Keratinocyte (primary cell): ENCODE data around the gene FAM204A. TPM values are rescaled to one million over a fixed set of nuclear protein-coding genes. Genes with fewer than 3 reads are reported as not detected.

Experiments
- DNase-seq: peaks from one replicate; pipeline ENCODE4 v3.0.0-alpha.2; 2011; ENCODE audit warnings: low read depth, missing footprints, low spot score
- FAIRE-seq: peaks from 2 replicates; lab custom pipeline; 2011; peaks lifted over from hg19 to GRCh38; lab: Jason Lieb, UNC
- H2AFZ ChIP-seq: 2 replicates; pipeline ENCODE4 v1.6.0; 2012; ENCODE audit warnings: low read length, control low read depth, inconsistent platforms; ENCODE audit not compliant: control insufficient read depth
- H3K27ac ChIP-seq: 2 replicates; pipeline ENCODE4 v1.5.1; 2011; ENCODE audit warnings: low read length; ENCODE audit not compliant: control insufficient read depth, insufficient read depth
- H3K27me3 ChIP-seq: 3 replicates; pipeline ENCODE4 v1.6.0; 2011; ENCODE audit warnings: low read length; ENCODE audit not compliant: control insufficient read depth, insufficient read depth; ENCODE audit errors: extremely low read depth
- H3K36me3 ChIP-seq, 2 experiments: 2 replicates in 1 of 2; 3 replicates in 1 of 2; pipeline ENCODE4 v1.5.1; 2011; ENCODE audit warnings: low read length in 2 of 2, mild to moderate bottlenecking in 1 of 2; ENCODE audit not compliant: control insufficient read depth in 2 of 2, insufficient read depth in 2 of 2; ENCODE audit errors: extremely low read depth in 1 of 2
- H3K4me1 ChIP-seq: 3 replicates; pipeline ENCODE4 v1.5.1; 2011; ENCODE audit warnings: low read length; ENCODE audit not compliant: control insufficient read depth, insufficient read depth; ENCODE audit errors: extremely low read depth
- H3K4me2 ChIP-seq: 3 replicates; pipeline ENCODE4 v1.6.0; 2011; ENCODE audit warnings: low read depth, low read length; ENCODE audit not compliant: control insufficient read depth, insufficient read depth; ENCODE audit errors: extremely low read depth
- H3K4me3 ChIP-seq, 3 experiments: fragments of 200-600 bp in 1 of 3; sonication (generic) in 1 of 3; 2 replicates in 2 of 3; 3 replicates in 1 of 3; pipeline ENCODE4 v1.5.1; 2011 to 2016; ENCODE audit warnings: low read length in 3 of 3, mild to moderate bottlenecking in 3 of 3, control low read depth in 2 of 3, inconsistent platforms in 1 of 3, low read depth in 1 of 3, mixed read lengths in 1 of 3, mixed run types in 1 of 3, moderate library complexity in 1 of 3; ENCODE audit not compliant: control insufficient read depth in 2 of 3, insufficient read depth in 2 of 3; ENCODE audit errors: extremely low read depth in 1 of 3
- H3K79me2 ChIP-seq: 2 replicates; pipeline ENCODE4 v1.6.0; 2012; ENCODE audit warnings: low read length; ENCODE audit not compliant: control insufficient read depth, insufficient read depth
- H3K9ac ChIP-seq: 3 replicates; pipeline ENCODE4 v1.6.0; 2011; ENCODE audit warnings: low read length; ENCODE audit not compliant: control insufficient read depth, insufficient read depth; ENCODE audit errors: extremely low read depth
- H3K9me1 ChIP-seq: 3 replicates; pipeline ENCODE4 v1.6.0; 2011; ENCODE audit warnings: low read length; ENCODE audit not compliant: control insufficient read depth, insufficient read depth; ENCODE audit errors: extremely low read depth
- H3K9me3 ChIP-seq: 2 replicates; pipeline ENCODE4 v1.5.1; 2012; ENCODE audit warnings: low read depth, low read length; ENCODE audit not compliant: control insufficient read depth
- H4K20me1 ChIP-seq: 3 replicates; pipeline ENCODE4 v1.6.0; 2011; ENCODE audit warnings: low read length; ENCODE audit not compliant: control insufficient read depth, insufficient read depth; ENCODE audit errors: extremely low read depth
- EZH2 ChIP-seq: IDR thresholded peaks from one replicate; pipeline ENCODE4 v1.6.1; 2012; ENCODE audit warnings: inconsistent platforms, mild to moderate bottlenecking, low read length, moderate library complexity
- dilution Hi-C: fragments of 300-500 bp; cut with MboI; formaldehyde crosslinking; loops from one replicate; pipeline ENCODE4 v1.7.0; 2020; ENCODE audit warnings: low sequenced_read_pairs; ENCODE audit not compliant: extremely low pct_ligation_motif_present
- polyA plus RNA-seq, 5 experiments: library from polyadenylated mRNA; depleted of rRNA in 3 of 5; stranded (reverse) in 3 of 5; stranded (forward) in 1 of 5; unstranded in 1 of 5; fragments of >200 nt; gene quantifications; 1 replicate in 1 of 5; 2 replicates in 3 of 5; 3 replicates in 1 of 5; pipeline versions ENCODE4 v1.2.1 to v1.2.3, GENCODE V29; 2011 to 2012; ENCODE audit warnings: missing spikeins in 2 of 5, low read depth in 1 of 5, low replicate concordance in 1 of 5
- TF ChIP-seq, protein P1 (sequence below), 3 experiments: IDR thresholded peaks in 1 of 3; conservative IDR thresholded peaks in 1 of 3; optimal IDR thresholded peaks in 1 of 3; 2 replicates in 2 of 3; 3 replicates in 1 of 3; pipeline versions ENCODE3 to v1.5.1; 2011; ENCODE audit warnings: low read length in 3 of 3, mild to moderate bottlenecking in 3 of 3, moderate library complexity in 2 of 3, control low read depth in 1 of 3, inconsistent platforms in 1 of 3; ENCODE audit not compliant: insufficient read depth in 2 of 3; ENCODE audit errors: extremely low read depth in 1 of 3

Gene FAM204A
- polyA plus RNA-seq, 1 donor (not counting 4 experiments of a cell fraction or from before 2014, with no cell fraction given): 38.6 TPM

DNA sequence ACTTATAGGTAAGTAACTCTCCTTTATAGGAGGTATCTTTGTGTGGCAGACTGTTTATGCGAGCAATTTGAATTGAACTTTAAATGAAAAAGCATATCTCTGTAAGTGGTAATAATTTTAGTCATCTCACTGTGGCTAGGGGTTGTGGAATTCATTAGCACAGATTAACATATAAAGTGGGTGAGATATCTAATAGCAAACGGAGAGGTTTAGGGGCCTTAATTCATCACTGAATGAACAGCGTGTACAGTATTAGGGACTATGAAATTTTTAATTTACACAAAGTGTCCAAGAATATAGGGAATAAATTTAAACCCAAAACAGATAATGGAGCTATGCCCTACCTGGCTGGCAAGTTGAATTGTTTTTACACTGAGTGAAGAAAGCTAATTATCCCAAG is 15.7 kb upstream of the FAM204A start:
- Histone ChIP-seq H3K27me3 (no peaks in the 10 kb centered on the region), H3K36me3 (no peaks in the 10 kb centered on the region), H3K9me3 (no peaks in the 10 kb centered on the region), H3K9ac (no peak overlapping the region), H3K4me3 (no peak overlapping the region), H3K4me1 (no peaks in the 10 kb centered on the region), H2AFZ (no peak overlapping the region), H3K4me2 (no peak overlapping the region), H3K27ac (no peak overlapping the region), H3K9me1 (no peaks in the 10 kb centered on the region), H3K79me2 (no peaks in the 10 kb centered on the region), H4K20me1 (no peaks in the 10 kb centered on the region)
- FAIRE-seq (no peak), DNase-seq (no peak)
- TF ChIP-seq, protein P1, sequence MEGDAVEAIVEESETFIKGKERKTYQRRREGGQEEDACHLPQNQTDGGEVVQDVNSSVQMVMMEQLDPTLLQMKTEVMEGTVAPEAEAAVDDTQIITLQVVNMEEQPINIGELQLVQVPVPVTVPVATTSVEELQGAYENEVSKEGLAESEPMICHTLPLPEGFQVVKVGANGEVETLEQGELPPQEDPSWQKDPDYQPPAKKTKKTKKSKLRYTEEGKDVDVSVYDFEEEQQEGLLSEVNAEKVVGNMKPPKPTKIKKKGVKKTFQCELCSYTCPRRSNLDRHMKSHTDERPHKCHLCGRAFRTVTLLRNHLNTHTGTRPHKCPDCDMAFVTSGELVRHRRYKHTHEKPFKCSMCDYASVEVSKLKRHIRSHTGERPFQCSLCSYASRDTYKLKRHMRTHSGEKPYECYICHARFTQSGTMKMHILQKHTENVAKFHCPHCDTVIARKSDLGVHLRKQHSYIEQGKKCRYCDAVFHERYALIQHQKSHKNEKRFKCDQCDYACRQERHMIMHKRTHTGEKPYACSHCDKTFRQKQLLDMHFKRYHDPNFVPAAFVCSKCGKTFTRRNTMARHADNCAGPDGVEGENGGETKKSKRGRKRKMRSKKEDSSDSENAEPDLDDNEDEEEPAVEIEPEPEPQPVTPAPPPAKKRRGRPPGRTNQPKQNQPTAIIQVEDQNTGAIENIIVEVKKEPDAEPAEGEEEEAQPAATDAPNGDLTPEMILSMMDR (optimal IDR thresholded peaks at IDR 0.05 in 1 of 3, IDR thresholded peaks at IDR 0.05 in 1 of 3, conservative IDR thresholded peaks at IDR 0.05 in 1 of 3; ENCODE audit: extremely low read depth in 1 of 3, insufficient read depth in 2 of 3, low read length in 3 of 3): no peak
- TF ChIP-seq EZH2: no peak
- dilution Hi-C loops: no loop called here

DNA sequence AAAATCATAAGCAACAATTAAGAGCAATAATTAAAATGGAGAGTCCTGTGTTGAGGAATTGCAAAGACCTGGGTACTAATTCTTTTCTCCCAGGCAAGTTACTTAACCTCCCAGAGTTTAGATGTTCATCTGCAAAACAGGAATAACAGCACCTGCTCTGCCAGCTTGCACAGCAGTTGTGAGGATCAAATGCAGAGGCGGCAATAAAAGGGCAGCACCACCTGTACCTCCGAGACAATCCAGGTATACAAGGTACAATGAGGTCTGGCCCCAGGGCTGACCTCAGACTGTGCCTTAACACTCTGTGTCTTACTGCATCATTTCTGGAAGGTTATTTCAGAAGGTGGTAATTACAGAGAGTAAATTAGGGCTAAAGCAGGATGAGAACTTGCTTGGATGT is 14.5 kb upstream of the FAM204A start:
- H3K4me3 ChIP-seq: no peak overlapping the region

More for the DNA sequence above, 14.5 kb upstream of the FAM204A start:
- dilution Hi-C loops: no loop called here
- DNase-seq (no peak), FAIRE-seq (no peak)
- no peaks in the 10 kb centered on the region for H3K27me3 ChIP-seq
- H3K9me1 ChIP-seq: no peaks in the 10 kb centered on the region
- no peak overlapping the region for H2AFZ ChIP-seq
- no peak overlapping the region for H3K4me2 ChIP-seq
- H3K9ac ChIP-seq: no peak overlapping the region
- H3K27ac ChIP-seq: no peak overlapping the region
- no peaks in the 10 kb centered on the region for H3K4me1 ChIP-seq
- H3K36me3 ChIP-seq: no peaks in the 10 kb centered on the region
- H3K9me3 ChIP-seq: no peaks in the 10 kb centered on the region
- no peak for TF ChIP-seq EZH2
- TF ChIP-seq, protein P1 (optimal IDR thresholded peaks at IDR 0.05 in 1 of 3, IDR thresholded peaks at IDR 0.05 in 1 of 3, conservative IDR thresholded peaks at IDR 0.05 in 1 of 3; ENCODE audit: extremely low read depth in 1 of 3, insufficient read depth in 2 of 3, low read length in 3 of 3): no peak
- no peaks in the 10 kb centered on the region for H3K79me2 ChIP-seq
- H4K20me1 ChIP-seq: no peaks in the 10 kb centered on the region
